Posterior cingulate gyrus (tissue), 11 donors: ENCODE data around the gene CNTNAP2.

Experiments
- DNase-seq, 10 donors: peaks; one replicate each; pipeline versions ENCODE4 v3.0.0 to v3.0.0-alpha.2; 2020 to 2021; ENCODE audit warnings: mixed read lengths in 3 of 10
- intact Hi-C: fragments of 100-400 bp; cut with DNase I; formaldehyde crosslinking; loops from one replicate; pipeline ENCODE4 v1.15.1; 2023

CNTNAP2 gene

GRCh38 chr7:147171013-147171391 lies 1054.4 kb downstream of the CNTNAP2 start:
- intact Hi-C loops: no loop called here
- DNase-seq: peak in 1 of 10 donors; percentile 60

DNA sequence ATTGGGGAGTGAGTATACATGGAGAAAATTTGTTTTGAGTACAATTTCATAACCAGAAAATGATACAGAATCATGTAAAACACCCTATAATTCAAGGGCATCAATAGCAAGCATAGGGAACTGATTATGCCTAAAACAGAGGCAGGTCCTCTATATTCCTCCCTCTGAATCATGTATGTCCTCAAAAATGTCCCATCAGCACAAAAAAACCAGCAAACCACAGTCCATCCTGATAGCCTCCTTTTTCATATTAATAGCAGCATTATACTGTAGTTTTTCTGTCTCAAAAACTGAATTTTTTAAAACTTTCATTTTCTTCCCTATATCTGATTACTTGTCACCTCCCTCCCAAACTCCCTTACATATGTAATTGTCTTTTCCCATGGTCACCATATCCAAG lies 1057.3 kb downstream of the CNTNAP2 start:
- DNase-seq: no peak
- intact Hi-C loops: no loop called here

DNA sequence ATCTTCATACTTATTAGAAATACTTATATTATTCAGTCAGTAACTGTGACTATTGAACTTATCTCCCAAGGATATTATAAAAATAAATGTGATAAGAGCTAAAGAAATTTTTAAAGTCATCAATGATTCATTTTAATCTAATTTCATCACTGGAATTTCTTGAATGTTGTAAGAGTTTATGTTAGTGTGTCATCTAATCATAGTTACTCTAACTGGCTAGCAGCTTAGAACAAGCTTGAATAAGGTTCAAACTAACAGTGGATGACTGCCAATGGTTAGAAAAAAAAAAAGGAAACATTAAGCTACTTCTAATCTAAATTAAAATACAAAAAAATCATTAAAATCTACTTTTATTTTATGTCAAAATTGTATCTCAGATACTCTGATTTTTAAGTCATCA lies 1066.3 kb downstream of the CNTNAP2 start:
- DNase-seq: no peak
- intact Hi-C loops: no loop called here

DNA sequence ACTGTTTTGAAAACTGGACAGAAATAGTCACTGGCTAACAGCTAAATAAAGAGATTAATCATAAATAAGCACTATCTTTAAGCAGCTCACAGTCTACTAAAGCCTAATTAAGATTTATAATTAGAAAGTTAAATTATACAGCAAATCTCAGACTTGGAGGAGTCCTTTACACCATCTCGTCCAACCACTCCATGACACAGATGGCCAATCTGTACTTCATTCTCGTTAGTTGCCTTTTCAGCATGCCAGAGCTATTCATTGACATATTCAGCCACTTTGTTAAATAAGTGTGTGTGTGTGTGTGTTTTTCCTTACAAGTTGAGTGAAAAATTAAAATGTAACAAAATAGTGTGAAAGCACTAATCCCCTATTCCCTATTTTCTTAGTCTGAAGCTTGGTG lies 1066.7 kb downstream of the CNTNAP2 start:
- intact Hi-C loops: no loop called here
- no peak for DNase-seq

- DNase-seq: no peak
Measured at GRCh38 chr7:147188467-147188866, 1071.9 kb downstream of the CNTNAP2 start.

GRCh38 chr7:147193476-147193875 lies 1076.9 kb downstream of the CNTNAP2 start:
- no peak for DNase-seq
- intact Hi-C loops: no loop called here

More at GRCh38 chr7:147188467-147188866, 1071.9 kb downstream of the CNTNAP2 start:
- intact Hi-C loops: no loop called here

DNA sequence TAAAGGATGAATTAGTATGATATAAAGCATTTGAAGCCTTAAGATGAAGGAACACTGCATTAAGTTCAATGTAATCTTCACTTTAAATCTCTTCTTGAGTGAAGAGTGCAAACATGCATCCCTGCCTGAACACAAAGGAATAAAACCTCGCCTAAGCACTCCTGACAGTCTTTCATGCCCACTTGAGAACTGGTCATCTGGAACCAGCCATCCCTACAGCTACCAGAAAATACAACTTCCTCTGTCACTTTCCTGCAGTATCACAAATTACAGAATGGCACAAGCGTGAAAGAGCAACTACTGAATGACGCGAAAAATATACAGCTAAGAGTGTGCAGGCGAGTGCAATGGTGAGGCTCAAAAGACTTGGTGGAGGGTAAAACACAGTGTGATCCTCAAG lies 1079.9 kb downstream of the CNTNAP2 start:
- intact Hi-C loops: no loop called here
- DNase-seq: no peak

GRCh38 chr7:147197006-147197405 lies 1080.4 kb downstream of the CNTNAP2 start:
- intact Hi-C loops: no loop called here
- no peak for DNase-seq

DNA sequence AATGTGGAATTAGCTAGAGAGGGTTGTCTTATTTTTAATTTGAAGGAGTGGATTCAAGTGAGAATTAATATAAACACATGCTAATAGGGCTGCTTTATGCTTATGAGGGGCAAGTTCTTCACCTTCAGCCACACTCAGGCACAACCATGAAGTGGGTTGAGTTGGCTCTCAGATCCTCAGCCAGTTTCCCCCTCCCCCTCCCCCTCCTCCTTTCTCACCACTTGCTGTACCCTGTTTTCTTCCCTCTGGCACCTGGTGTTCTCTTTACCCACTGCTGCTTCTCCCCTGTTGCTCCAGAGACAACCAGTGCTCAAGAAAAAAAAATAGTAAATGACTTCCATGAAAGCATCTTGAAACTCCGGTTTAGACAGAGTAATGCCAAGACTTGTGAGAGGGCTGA lies 1083.3 kb downstream of the CNTNAP2 start:
- DNase-seq: no peak
- intact Hi-C loops: no loop called here

GRCh38 chr7:147207988-147208387 lies 1091.4 kb downstream of the CNTNAP2 start:
- no peak for DNase-seq
- intact Hi-C loops: no loop called here

GRCh38 chr7:147231275-147231674 lies 1114.7 kb downstream of the CNTNAP2 start:
- DNase-seq: no peak
- intact Hi-C loops: no loop called here

- intact Hi-C loops: no loop called here
- no peak for DNase-seq
Measured at GRCh38 chr7:147235645-147236382, 1119.2 kb downstream of the CNTNAP2 start.

DNA sequence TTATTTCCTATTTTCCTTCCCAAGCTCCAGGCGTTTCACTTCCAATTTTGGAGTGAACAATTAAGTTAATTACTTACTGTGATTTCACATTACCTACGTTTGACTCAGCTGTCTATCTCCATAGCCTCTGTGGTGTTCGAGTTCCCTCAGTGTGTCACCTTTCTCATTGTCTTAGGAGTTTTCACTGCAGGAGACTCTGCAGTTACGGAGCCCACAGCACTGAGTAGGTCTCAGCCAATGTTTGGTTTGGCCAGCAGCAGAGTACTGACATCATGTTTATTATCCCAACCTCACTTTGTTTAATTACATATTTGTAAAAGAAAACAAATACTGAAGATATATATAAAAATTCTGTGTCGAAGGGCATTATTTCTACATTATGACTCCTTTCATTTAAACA lies 1123.9 kb downstream of the CNTNAP2 start:
- DNase-seq: no peak
- intact Hi-C loops: no loop called here

DNA sequence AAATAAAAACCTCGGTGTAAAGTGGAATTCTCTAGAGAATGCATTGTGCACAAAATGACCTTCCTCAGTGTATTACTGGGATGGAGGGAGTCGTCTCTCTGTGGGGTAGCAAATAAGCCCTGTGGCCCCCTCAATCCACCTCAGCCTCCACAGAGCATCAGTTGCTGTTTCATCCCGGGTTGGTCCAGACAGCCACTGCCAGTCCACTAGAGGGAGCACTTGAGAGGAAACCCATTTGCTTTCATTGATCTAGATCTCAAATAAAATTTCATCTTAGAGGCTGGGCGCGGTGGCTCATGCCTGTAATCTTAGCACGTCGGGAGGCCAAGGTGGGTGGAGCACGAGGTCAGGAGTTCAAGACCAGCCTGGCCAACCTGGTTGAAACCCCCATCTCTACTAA lies 1128.7 kb downstream of the CNTNAP2 start:
- intact Hi-C loops: no loop called here
- peak in 7 of 10 donors; percentile 19 to 80 (median 49) for DNase-seq

GRCh38 chr7:147249956-147250355 lies 1133.4 kb downstream of the CNTNAP2 start:
- no peak for DNase-seq
- intact Hi-C loops: no loop called here

GRCh38 chr7:147251751-147252325 lies 1135.2 kb downstream of the CNTNAP2 start:
- no peak for DNase-seq
- intact Hi-C loops: no loop called here

GRCh38 chr7:147261693-147262092 lies 1145.1 kb downstream of the CNTNAP2 start:
- no peak for DNase-seq
- intact Hi-C loops: no loop called here

- DNase-seq: peak in 1 of 10 donors; percentile 63
- intact Hi-C loops: no loop called here
Measured at GRCh38 chr7:147265528-147265927, 1148.9 kb downstream of the CNTNAP2 start.

DNA sequence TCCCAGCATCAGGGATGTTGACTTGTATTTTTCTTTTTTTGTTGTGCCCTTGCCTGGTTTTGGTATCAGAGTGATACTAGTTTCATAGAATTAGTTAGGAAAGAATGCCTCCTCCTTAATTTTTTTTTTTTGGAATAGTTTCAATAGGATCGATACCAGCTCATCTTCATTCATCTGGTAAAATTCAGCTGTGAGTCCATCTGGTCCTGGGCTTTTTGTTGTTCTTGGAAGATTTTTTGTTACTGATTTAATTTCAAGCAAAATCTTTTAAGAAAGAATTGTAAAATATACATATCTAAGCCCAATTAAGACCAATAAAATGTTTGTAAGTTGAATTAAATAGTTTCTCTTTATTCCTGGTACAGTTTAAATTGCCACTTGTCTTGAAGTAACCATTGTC lies 1159.5 kb downstream of the CNTNAP2 start:
- intact Hi-C loops: no loop called here
- no peak for DNase-seq

- intact Hi-C loops: no loop called here
- DNase-seq: no peak
Measured at GRCh38 chr7:147276783-147277370, 1160.3 kb downstream of the CNTNAP2 start.

GRCh38 chr7:147279514-147279913 lies 1162.9 kb downstream of the CNTNAP2 start:
- DNase-seq: no peak

DNA sequence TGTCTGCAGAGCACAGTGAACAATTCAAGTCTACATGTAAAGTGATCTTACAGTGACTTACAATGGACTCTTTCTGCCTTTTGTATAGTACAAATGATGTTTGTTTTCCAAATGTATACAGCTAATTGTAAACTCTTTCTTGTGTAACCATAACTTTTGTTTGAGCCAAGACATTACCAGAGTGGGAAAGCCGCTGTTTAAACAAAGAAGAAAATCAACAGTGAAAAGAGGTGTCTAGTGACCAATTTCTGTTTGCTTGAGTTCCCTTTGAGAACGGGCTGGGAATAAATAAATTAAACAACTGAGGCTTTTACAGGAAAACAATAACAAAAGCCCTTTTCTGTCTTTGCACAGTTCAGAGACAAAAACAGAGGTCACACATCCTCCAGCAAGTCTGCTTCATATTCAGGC lies 1163.4 kb downstream of the CNTNAP2 start:
- no peak for DNase-seq
- intact Hi-C loops: no loop called here

More at GRCh38 chr7:147279514-147279913, 1162.9 kb downstream of the CNTNAP2 start:
- intact Hi-C loops: no loop called here
